Measurements from ENCODE around the gene BID.
"Not testable (repeated sequence)": the region's sequence is repeated elsewhere in the genome, so short reads cannot be mapped to it uniquely, and the experiment has no call there.

The BID gene

DNA sequence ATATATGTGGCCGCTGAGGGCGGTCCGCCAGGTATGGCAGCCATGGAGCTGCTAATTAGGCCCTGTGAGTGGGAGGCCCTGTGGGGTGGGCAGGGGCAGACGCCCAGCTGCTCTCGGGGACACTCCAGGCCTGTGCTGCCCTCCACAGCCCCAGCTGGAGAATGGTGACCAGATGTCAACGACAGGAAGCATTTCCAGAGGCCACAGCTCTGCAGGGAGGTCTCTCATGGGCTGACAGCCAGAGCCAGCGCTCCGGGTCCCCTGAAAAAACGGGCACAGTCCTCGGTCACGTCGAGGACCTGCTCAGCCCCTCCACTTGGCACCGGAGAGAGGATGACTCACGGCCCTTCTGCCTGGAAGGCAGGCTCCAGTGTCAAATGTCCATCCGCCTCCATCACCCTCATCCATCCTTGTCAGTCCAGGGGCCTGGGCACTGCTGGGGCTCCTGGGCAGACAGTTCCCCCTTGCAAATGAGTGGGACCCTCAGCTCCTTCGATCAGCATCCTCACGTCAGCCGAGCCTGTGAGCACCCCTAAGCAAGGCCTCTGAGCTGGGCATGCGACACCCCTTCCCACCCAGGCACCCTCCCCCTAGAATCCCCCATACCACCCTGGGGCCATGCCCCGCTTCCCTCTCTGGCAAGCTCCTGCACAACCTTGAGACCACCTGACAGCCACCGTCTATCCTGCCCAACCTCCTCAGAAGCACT, 1.9 kb downstream of the BID start:
- H3K4me3 ChIP-seq (ENCODE audit: control insufficient read depth, low read depth, low read length), result no peak overlapping the region
- no peak for DNase-seq (ENCODE audit: low read depth)
- TF ChIP-seq, protein P1, sequence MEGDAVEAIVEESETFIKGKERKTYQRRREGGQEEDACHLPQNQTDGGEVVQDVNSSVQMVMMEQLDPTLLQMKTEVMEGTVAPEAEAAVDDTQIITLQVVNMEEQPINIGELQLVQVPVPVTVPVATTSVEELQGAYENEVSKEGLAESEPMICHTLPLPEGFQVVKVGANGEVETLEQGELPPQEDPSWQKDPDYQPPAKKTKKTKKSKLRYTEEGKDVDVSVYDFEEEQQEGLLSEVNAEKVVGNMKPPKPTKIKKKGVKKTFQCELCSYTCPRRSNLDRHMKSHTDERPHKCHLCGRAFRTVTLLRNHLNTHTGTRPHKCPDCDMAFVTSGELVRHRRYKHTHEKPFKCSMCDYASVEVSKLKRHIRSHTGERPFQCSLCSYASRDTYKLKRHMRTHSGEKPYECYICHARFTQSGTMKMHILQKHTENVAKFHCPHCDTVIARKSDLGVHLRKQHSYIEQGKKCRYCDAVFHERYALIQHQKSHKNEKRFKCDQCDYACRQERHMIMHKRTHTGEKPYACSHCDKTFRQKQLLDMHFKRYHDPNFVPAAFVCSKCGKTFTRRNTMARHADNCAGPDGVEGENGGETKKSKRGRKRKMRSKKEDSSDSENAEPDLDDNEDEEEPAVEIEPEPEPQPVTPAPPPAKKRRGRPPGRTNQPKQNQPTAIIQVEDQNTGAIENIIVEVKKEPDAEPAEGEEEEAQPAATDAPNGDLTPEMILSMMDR (IDR thresholded peaks at IDR 0.05; ENCODE audit: control insufficient read depth, insufficient read depth, low read depth, low read length, missing control alignments), result no peak

DNA sequence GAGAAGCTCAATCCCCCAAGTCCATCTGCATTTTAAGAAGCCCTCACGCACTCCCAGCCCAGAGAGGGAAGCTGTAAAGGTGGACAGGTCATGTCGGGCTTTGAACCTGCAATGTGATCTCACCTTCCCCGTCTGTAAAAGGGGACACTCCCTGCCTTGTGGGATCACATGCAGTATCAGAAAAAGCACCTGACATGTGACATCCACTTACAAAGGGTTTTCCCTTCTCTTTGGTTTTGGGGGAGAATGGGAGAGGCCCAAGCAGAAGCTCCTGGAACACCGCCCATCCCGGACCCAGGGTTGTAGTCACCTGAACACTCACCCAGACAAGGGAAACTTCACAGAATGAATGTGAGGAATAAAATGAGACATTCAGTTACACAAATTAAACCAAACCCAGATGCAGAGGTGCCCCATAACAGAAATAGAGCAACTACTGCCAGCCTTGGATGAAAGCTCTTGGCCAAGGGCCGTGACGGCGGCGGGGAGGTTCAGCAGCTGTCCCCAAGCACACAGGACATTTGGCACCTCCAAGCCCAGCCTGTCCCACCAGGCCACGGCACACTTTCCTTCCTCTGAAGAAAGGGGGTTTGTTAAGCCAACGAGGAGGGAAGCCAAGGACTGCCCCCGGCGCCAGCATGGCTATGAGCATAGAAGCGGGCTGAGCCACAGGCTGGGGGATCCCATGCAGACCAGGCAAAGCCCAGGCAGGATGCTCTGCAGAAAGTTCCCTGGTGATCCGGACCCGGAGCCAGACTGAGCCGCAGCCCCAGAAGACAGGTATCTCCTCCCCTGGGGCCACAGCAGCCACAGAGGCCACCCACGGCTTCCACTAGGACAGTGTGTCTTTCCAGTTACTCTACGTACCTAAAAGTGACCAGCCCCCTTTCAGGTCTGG, 3.8 kb downstream of the BID start:
- no peak overlapping the region for H3K4me3 ChIP-seq (ENCODE audit: control insufficient read depth, low read depth, low read length)
- DNase-seq (ENCODE audit: low read depth), result no peak
- TF ChIP-seq, protein P1 (IDR thresholded peaks at IDR 0.05; ENCODE audit: control insufficient read depth, insufficient read depth, low read depth, low read length, missing control alignments), result no peak

DNA sequence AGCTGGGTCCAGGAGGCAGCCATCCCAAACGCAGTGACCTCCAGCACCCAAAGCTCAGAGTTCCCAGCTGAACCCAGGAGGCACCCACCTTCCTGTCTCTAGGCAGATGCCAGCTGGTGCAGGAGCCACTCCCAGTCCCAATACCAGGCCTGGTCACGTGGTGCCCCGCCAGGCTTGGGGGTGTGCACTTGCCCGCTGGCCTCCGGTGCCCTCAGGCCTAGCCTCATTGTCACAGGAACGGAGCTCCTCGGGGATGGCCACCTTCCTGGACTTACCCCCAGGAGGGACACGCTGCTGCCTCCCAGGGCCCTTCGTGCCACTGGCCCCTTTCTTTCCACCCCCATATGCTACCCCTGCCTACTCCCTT, 4.6 kb downstream of the BID start:
- H3K4me3 ChIP-seq (ENCODE audit: control insufficient read depth, low read depth, low read length), result no peak overlapping the region
- DNase-seq (ENCODE audit: low read depth), result no peak
- TF ChIP-seq, protein P1 (IDR thresholded peaks at IDR 0.05; ENCODE audit: control insufficient read depth, insufficient read depth, low read depth, low read length, missing control alignments), result no peak

DNA sequence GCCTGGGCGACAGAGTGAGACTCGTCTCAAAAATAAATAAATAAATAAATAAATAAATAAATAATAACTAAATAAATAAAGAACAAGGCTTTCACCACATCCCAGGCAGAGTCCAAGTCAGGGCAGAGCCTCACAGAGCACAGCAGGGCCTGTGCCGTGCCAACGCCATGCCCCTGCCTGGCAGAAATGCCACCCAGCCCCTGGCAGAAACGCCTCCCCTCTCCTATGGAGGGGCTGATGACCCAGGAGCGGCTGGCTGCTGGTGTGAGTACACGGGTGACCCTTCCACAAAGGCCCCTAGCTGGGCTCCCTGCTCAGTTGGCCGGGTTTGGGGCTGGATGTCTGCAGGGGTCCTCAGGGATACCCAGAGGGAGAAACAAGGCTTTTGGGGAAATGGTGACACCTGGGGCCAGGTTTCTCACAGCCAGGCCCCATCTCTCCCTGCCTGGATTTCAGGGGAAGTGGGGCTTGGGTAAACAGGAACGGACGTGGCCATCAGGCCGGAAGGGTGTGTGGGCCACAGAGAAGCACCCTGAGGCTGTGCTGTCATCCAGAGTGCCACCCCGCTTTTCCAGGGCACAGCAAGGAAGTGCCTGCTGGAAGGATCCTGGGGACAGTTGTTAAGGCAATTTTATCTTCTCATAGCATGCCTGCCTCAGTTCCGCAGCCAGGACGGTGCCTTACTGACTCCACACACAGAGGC, 5.1 kb downstream of the BID start:
- no peak overlapping the region for H3K4me3 ChIP-seq (ENCODE audit: control insufficient read depth, low read depth, low read length)
- DNase-seq (ENCODE audit: low read depth), result no peak
- TF ChIP-seq, protein P1 (IDR thresholded peaks at IDR 0.05; ENCODE audit: control insufficient read depth, insufficient read depth, low read depth, low read length, missing control alignments), result no peak

DNA sequence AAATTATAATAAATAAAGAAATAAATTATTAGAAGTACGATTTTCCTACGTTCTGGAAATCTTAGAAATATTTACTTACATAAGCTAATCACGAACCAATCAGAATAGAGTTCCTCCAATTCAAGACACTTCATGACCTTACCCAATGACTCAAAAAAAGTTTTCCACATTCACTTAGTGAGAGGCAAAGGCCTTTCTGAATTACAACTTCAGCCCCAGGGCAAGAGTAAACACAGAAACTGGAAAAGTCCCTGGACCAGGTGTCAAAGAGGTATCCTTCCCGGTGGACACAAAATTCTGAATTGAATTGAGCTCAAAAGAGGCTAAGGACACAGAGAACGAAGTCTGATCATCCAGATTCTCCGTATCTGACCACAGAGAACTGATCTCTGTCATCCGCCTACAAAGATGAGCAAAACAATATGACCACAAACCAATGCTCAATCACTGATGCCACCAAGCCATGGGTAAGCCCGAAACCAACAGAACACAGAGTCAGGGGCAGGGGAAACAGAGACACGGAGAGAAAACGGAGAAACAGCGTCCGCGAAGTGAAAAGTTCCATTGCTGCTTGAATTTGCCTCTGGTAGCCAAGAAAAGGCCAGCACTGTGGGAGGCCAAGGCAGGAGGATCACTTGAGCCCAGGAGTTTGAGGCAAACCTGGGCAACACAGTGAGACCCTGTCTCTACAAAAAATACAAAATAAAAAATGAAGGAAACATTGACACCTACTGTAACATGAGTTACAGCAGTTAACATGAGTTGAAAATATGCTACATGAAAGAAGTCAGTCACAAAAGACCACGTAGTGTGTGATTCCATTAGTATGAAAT, 6.8 kb downstream of the BID start:
- TF ChIP-seq, protein P1 (IDR thresholded peaks at IDR 0.05; ENCODE audit: control insufficient read depth, insufficient read depth, low read depth, low read length, missing control alignments), result no peak
- no peak for DNase-seq (ENCODE audit: low read depth)
- no peak overlapping the region for H3K4me3 ChIP-seq (ENCODE audit: control insufficient read depth, low read depth, low read length)

DNA sequence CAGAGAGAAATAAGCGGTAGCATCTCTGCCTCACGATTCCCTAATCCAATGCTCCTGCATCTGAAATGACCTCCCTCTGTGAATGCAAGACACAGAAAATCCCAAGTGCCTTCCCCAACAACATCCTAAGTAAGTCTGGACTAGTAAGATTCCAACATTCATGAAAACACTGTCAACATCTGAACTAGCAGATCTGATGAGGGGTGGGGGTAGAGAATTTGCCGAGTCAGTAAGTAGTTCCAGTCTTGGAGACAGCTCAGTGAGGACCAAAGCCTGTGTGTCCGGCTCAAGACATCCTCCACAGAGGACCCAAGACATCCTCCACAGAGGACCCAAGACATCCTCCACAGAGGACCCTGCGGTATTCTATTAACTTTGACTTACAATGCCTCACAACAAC, 9.4 kb downstream of the BID start:
- H3K4me3 ChIP-seq (ENCODE audit: control insufficient read depth, low read depth, low read length); DNase-seq (ENCODE audit: low read depth): not testable (repeated sequence)
